GM12864 (cell line): ENCODE results near the gene COP1.

Source experiments
- DNase-seq: peaks from one replicate; pipeline ENCODE4 v3.0.0-alpha.2; 2011; ENCODE audit warnings: low read depth
- H3K4me3 ChIP-seq: 2 replicates; pipeline ENCODE4 v1.5.1; 2011; ENCODE audit warnings: mild to moderate bottlenecking, low read depth, low read length, control low read depth
- CTCF ChIP-seq: IDR thresholded peaks from 2 replicates; pipeline ENCODE4 v1.5.1; 2011; ENCODE audit warnings: low read depth, mild to moderate bottlenecking, moderate library complexity, low read length, control low read depth, inconsistent platforms; ENCODE audit errors: missing control alignments

Gene COP1

DNA sequence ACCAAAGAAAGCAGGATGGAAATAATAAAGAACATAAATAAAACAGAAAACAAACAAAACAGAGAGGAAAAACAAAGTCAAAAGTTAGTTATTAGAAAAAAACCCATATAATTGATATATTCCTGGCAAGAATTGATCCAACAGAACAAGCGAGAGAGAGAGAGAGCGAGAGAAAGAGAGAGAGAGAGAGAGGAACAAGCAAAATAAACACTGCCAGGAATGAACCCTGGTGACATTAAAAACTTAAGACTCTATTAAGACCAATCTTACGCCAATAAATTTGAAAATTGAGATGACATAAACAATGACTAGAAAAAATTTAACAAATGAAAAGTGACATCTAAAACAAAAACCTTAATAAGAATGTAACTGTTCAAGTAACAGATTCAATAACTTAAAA lies 64.1 kb downstream of the COP1 start:
- TF ChIP-seq CTCF: no peak
- DNase-seq: no peak
- no peak overlapping the region for H3K4me3 ChIP-seq

GRCh38 chr1:176141449-176141848 lies 65.6 kb downstream of the COP1 start:
- TF ChIP-seq CTCF: no peak
- no peak for DNase-seq
- no peak overlapping the region for H3K4me3 ChIP-seq

DNA sequence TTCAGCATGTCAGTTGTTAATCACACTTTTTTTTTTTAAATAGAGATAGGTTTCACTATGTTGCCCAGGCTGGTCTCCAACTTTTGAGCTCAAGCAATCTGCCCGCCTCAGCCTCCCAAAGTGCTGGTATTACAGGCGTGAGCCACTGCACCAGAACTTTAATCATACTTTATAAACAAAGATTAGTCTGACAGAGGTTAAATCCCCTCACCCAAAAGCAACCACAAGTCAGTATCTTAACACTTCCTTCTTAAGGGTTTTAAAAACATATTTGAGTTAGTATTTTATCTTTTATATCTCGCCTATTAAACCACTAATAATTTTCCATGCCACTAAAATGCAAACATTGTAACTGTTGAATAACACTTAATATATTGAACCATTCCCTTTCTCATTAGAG lies 70.2 kb downstream of the COP1 start:
- H3K4me3 ChIP-seq: no peak overlapping the region
- no peak for DNase-seq
- no peak for TF ChIP-seq CTCF

GRCh38 chr1:176134666-176135065 lies 72.4 kb downstream of the COP1 start:
- no peak for TF ChIP-seq CTCF
- no peak overlapping the region for H3K4me3 ChIP-seq
- DNase-seq: no peak

GRCh38 chr1:176122282-176122681 lies 84.8 kb downstream of the COP1 start:
- H3K4me3 ChIP-seq: no peak overlapping the region
- DNase-seq: no peak
- TF ChIP-seq CTCF: no peak

DNA sequence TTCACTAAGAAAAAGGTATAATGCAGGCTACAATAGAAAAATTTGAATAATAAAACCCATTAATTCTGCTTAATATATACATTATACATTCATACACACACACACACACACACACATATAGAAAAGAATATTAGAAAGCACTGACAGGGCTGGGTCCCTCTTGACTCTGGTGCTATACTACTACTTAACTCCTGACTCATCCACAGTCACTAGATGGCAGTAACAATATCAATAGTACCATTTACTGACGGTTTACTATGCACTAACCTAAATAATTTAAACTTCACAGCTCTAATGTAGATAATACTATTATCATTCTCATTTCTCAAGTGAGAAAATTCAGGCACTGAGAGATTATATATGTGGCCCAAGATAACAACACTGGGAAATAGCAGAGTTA lies 87.5 kb downstream of the COP1 start:
- peak; percentile 21 for TF ChIP-seq CTCF
- H3K4me3 ChIP-seq: no peak overlapping the region
- DNase-seq: no peak

- no peak for TF ChIP-seq CTCF
- no peak overlapping the region for H3K4me3 ChIP-seq
- DNase-seq: no peak
These were observed 88.1 kb downstream of the COP1 start for GRCh38 chr1:176118985-176119384.
